Tibial nerve (tissue), 4 donors: ENCODE results near the gene MINK1.

Source experiments
- EP300 ChIP-seq, 2 donors: sonication (generic); formaldehyde crosslinking; IDR thresholded peaks; one replicate each; pipeline ENCODE4 v1.6.1; 2017; ENCODE audit warnings: antibody characterized with exemption in 2 of 2, mild to moderate bottlenecking in 1 of 2
- POLR2A ChIP-seq, 2 donors: fragments of 450-650 bp; IDR thresholded peaks; one replicate each; pipeline ENCODE4 v1.6.1; 2017; ENCODE audit warnings: antibody characterized with exemption in 2 of 2, mild to moderate bottlenecking in 2 of 2, moderate library complexity in 2 of 2
- TF ChIP-seq, protein P1 (sequence below), 5 experiments: fragments of 200-600 bp in 3 of 5; fragments of 450-650 bp in 2 of 5; sonication (generic) in 3 of 5; IDR thresholded peaks; one replicate each; pipeline ENCODE4 v1.5.1; 2016 to 2019; ENCODE audit warnings: antibody characterized with exemption in 5 of 5, mild to moderate bottlenecking in 3 of 5, moderate library complexity in 2 of 5

DNA sequence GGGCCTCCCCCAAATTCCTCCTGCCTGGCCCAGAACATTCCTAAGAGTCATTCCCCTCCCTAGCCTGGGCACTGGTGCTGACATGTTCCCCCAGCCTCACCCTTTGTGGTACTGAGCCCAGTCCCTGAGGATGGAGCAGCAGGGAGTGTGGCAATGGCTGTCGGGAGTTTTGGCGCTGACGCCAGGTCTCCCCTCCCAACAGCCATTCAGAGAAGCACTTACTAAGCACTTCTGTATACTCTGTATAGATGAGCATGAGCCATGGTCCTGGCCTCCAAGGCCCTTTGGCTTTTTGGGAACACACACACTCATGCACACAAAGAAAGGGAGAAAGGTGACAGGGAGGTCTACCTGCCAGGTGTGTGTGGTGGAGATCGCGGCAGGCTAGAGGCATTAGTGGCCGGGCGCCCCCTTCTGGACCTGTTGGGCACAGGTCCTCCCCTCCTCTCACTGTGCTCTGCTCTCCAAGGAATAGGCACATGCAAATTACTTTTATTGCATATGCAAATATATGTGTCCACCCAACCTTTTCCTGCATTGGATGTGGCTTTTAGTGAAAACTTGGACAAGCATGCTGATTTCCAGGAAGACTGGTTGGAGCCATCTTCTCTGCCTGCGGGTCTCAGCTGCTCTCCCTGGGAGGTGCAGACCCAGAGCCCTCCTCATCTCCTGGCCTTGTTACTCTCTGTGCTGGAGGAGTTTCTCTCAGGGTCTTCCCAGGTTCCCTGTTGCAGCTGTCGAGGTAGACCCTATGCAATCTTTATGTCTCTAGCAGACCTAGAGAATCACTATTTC is 48.8 kb downstream of the MINK1 start:
- TF ChIP-seq, protein P1, sequence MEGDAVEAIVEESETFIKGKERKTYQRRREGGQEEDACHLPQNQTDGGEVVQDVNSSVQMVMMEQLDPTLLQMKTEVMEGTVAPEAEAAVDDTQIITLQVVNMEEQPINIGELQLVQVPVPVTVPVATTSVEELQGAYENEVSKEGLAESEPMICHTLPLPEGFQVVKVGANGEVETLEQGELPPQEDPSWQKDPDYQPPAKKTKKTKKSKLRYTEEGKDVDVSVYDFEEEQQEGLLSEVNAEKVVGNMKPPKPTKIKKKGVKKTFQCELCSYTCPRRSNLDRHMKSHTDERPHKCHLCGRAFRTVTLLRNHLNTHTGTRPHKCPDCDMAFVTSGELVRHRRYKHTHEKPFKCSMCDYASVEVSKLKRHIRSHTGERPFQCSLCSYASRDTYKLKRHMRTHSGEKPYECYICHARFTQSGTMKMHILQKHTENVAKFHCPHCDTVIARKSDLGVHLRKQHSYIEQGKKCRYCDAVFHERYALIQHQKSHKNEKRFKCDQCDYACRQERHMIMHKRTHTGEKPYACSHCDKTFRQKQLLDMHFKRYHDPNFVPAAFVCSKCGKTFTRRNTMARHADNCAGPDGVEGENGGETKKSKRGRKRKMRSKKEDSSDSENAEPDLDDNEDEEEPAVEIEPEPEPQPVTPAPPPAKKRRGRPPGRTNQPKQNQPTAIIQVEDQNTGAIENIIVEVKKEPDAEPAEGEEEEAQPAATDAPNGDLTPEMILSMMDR (IDR thresholded peaks at IDR 0.05) = peak; percentile 68 to 89 (median 75)
- peak in 1 of 2 donors; percentile 25 for TF ChIP-seq EP300 (IDR thresholded peaks at IDR 0.05)
- TF ChIP-seq POLR2A (IDR thresholded peaks at IDR 0.05) = no peak
